HEK293T (cell line): Measurements from ENCODE around the gene RPAP3.

Experiments used
- FOXA1 ChIP-seq: fragments of 450-650 bp; IDR thresholded peaks from 2 replicates; pipeline ENCODE4 v1.6.1; 2016; ENCODE audit warnings: mild to moderate bottlenecking
- HDGF ChIP-seq: fragments of 450-650 bp; IDR thresholded peaks from 2 replicates; pipeline ENCODE4 v1.6.1; 2017; ENCODE audit warnings: antibody characterized with exemption, borderline replicate concordance
- L3MBTL2 ChIP-seq: fragments of 450-650 bp; conservative IDR thresholded peaks from 2 replicates; pipeline ENCODE4 v1.6.1; 2016; ENCODE audit warnings: mild to moderate bottlenecking
- SUZ12 ChIP-seq: fragments of 450-650 bp; IDR thresholded peaks from 2 replicates; pipeline ENCODE4 v1.6.1; 2016; ENCODE audit warnings: mild to moderate bottlenecking
- TARDBP ChIP-seq: fragments of 450-650 bp; IDR thresholded peaks from 2 replicates; pipeline ENCODE4 v1.6.1; 2016
- ZNF384 ChIP-seq: fragments of 450-650 bp; IDR thresholded peaks from 2 replicates; pipeline ENCODE4 v1.6.1; 2016

GRCh38 chr12:47725091-47725772, 19.4 kb upstream of the RPAP3 start, which contains the start of gene ENDOU:
- TF ChIP-seq FOXA1: no peak
- no peak for TF ChIP-seq L3MBTL2
- no peak for TF ChIP-seq TARDBP
- TF ChIP-seq ZNF384: no peak
- no peak for TF ChIP-seq HDGF
- no peak for TF ChIP-seq SUZ12
